H1 (cell line): ENCODE measurements around the gene ZNF593. TPM values are rescaled to one million over a fixed set of nuclear protein-coding genes. Genes with fewer than 3 reads are reported as not detected.

ENCODE experiments used
- CTCF ChIA-PET: fragments of 300-600 bp; sonication (Branson Sonifier 250); formaldehyde crosslinking; loops from one replicate; lab custom pipeline; 2021; ENCODE audit not compliant: partially characterized antibody; lab: Charles Lee
- POLR2A ChIA-PET: fragments of 300-600 bp; sonication (Branson Sonifier 250); formaldehyde crosslinking; loops from one replicate; lab custom pipeline; 2021; ENCODE audit warnings: inconsistent platforms; ENCODE audit not compliant: partially characterized antibody; lab: Charles Lee
- DNase-seq, 2 experiments: peaks; one replicate each; pipeline versions ENCODE4 v3.0.0 to v3.0.0-alpha.2; 2010 to 2022; ENCODE audit warnings: low spot score in 2 of 2, low read depth in 1 of 2, mixed read lengths in 1 of 2
- FAIRE-seq: peaks from 2 replicates; lab custom pipeline; 2011; peaks lifted over from hg19 to GRCh38; lab: Jason Lieb, UNC
- H2AFZ ChIP-seq: 2 replicates; pipeline ENCODE4 v1.8.1; 2012; ENCODE audit warnings: low read length, inconsistent platforms
- H2AK5ac ChIP-seq: 2 replicates; pipeline ENCODE4 v1.6.1; 2013; ENCODE audit warnings: low read depth, low read length
- H2BK120ac ChIP-seq: replicated peaks from 2 replicates; pipeline ENCODE3; 2013; ENCODE audit warnings: low read depth, low read length, inconsistent platforms
- H2BK12ac ChIP-seq: 2 replicates; pipeline ENCODE4 v1.6.1; 2013; ENCODE audit warnings: low read depth, low read length
- H2BK15ac ChIP-seq: 2 replicates; pipeline ENCODE4 v1.6.1; 2013; ENCODE audit warnings: low read length
- H2BK20ac ChIP-seq: 2 replicates; pipeline ENCODE4 v1.6.1; 2013; ENCODE audit warnings: low read length
- H2BK5ac ChIP-seq: 2 replicates; pipeline ENCODE4 v1.6.1; 2013; ENCODE audit warnings: low read depth, low read length
- H3K14ac ChIP-seq: 2 replicates; pipeline ENCODE4 v1.6.1; 2013; ENCODE audit warnings: inconsistent platforms; ENCODE audit not compliant: insufficient read length
- H3K18ac ChIP-seq: 2 replicates; pipeline ENCODE4 v1.6.1; 2013; ENCODE audit warnings: low read length; ENCODE audit errors: extremely low read depth
- H3K23ac ChIP-seq: 2 replicates; pipeline ENCODE4 v1.6.1; 2013; ENCODE audit warnings: inconsistent platforms; ENCODE audit not compliant: insufficient read length
- H3K23me2 ChIP-seq: 2 replicates; pipeline ENCODE4 v1.6.1; 2013; ENCODE audit warnings: low read depth, low read length
- H3K27ac ChIP-seq: 2 replicates; pipeline ENCODE4 v1.6.1; 2011; ENCODE audit warnings: low read depth, low read length, inconsistent platforms
- H3K27me3 ChIP-seq, 4 experiments: replicated peaks in 1 of 4; 1 replicate in 1 of 4; 2 replicates in 3 of 4; pipeline versions ENCODE4 v1.6.1 to v1.8.1; 2011 to 2013; ENCODE audit warnings: low read length in 3 of 4, mild to moderate bottlenecking in 3 of 4, inconsistent platforms in 2 of 4, mixed read lengths in 2 of 4, moderate library complexity in 1 of 4; ENCODE audit not compliant: control insufficient read depth in 3 of 4, insufficient read depth in 3 of 4; ENCODE audit errors: extremely low read depth in 1 of 4
- H3K36me3 ChIP-seq, 4 experiments: 2 replicates each; pipeline versions ENCODE4 v1.6.1 to v1.8.1; 2011 to 2013; ENCODE audit warnings: mild to moderate bottlenecking in 4 of 4, low read length in 3 of 4, moderate library complexity in 2 of 4, control low read depth in 1 of 4, inconsistent platforms in 1 of 4; ENCODE audit not compliant: insufficient read depth in 4 of 4, control insufficient read depth in 2 of 4
- H3K4ac ChIP-seq: replicated peaks from 2 replicates; pipeline ENCODE3; 2013; ENCODE audit warnings: low read length, low read depth, mixed read lengths, inconsistent platforms; ENCODE audit not compliant: insufficient read length
- H3K4me1 ChIP-seq, 4 experiments: replicated peaks in 1 of 4; 1 replicate in 1 of 4; 2 replicates in 3 of 4; pipeline versions ENCODE4 v1.6.1 to v1.8.1; 2011 to 2013; ENCODE audit warnings: low read length in 3 of 4, inconsistent platforms in 2 of 4, mixed read lengths in 1 of 4; ENCODE audit not compliant: insufficient read depth in 4 of 4, control insufficient read depth in 3 of 4
- H3K4me2 ChIP-seq, 2 experiments: 2 replicates each; pipeline versions ENCODE4 v1.6.1 to v1.8.1; 2011 to 2013; ENCODE audit warnings: low read depth in 2 of 2, low read length in 2 of 2, control low read depth in 1 of 2, inconsistent platforms in 1 of 2, mild to moderate bottlenecking in 1 of 2; ENCODE audit not compliant: insufficient read depth in 1 of 2
- H3K4me3 ChIP-seq, 4 experiments: fragments of 200-600, 300-600 bp in 1 of 4; sonication (generic), shearing (Covaris generic), sonication (Bioruptor Twin) in 1 of 4; 2 replicates each; pipeline versions ENCODE4 v1.5.1 to v1.8.1; 2011 to 2016; ENCODE audit warnings: low read length in 4 of 4, low read depth in 3 of 4, control low read depth in 2 of 4, inconsistent platforms in 2 of 4, mild to moderate bottlenecking in 2 of 4, mixed read lengths in 1 of 4, moderate library complexity in 1 of 4; ENCODE audit not compliant: insufficient read depth in 2 of 4; ENCODE audit errors: extremely low read depth in 1 of 4
- H3K56ac ChIP-seq: replicated peaks from 2 replicates; pipeline ENCODE3; 2013; ENCODE audit warnings: low read depth, mild to moderate bottlenecking, mixed read lengths, low read length, inconsistent platforms; ENCODE audit not compliant: insufficient read length
- H3K79me1 ChIP-seq: 2 replicates; pipeline ENCODE4 v1.6.1; 2013; ENCODE audit warnings: low read depth, low read length, control low read depth
- H3K79me2 ChIP-seq, 2 experiments: 2 replicates each; pipeline versions ENCODE4 v1.6.1 to v1.8.1; 2012 to 2013; ENCODE audit warnings: low read length in 2 of 2, mild to moderate bottlenecking in 2 of 2, inconsistent platforms in 1 of 2; ENCODE audit not compliant: insufficient read depth in 2 of 2, control insufficient read depth in 1 of 2
- H3K9ac ChIP-seq, 4 experiments: replicated peaks in 1 of 4; 1 replicate in 1 of 4; 2 replicates in 3 of 4; pipeline versions ENCODE4 v1.6.1 to v1.8.1; 2011 to 2013; ENCODE audit warnings: low read depth in 3 of 4, low read length in 3 of 4, control low read depth in 2 of 4, mild to moderate bottlenecking in 2 of 4, moderate library complexity in 2 of 4, inconsistent platforms in 1 of 4; ENCODE audit errors: extremely low read depth in 1 of 4
- H3K9me3 ChIP-seq, 2 experiments: 2 replicates each; pipeline versions ENCODE4 v1.6.1 to v1.8.1; 2012 to 2013; ENCODE audit warnings: mild to moderate bottlenecking in 2 of 2, moderate library complexity in 2 of 2, control low read depth in 1 of 2, inconsistent platforms in 1 of 2, low read depth in 1 of 2, low read length in 1 of 2, mixed read lengths in 1 of 2; ENCODE audit not compliant: insufficient read depth in 2 of 2
- H4K20me1 ChIP-seq, 2 experiments: replicated peaks in 1 of 2; 2 replicates each; pipeline versions ENCODE3 to v1.8.1; 2011 to 2013; ENCODE audit warnings: inconsistent platforms in 2 of 2, low read length in 2 of 2, mild to moderate bottlenecking in 1 of 2; ENCODE audit not compliant: insufficient read depth in 2 of 2, control insufficient read depth in 1 of 2
- H4K5ac ChIP-seq: 2 replicates; pipeline ENCODE4 v1.6.1; 2013; ENCODE audit warnings: low read length, low read depth, mixed read lengths, inconsistent platforms; ENCODE audit not compliant: insufficient read length
- H4K8ac ChIP-seq: 2 replicates; pipeline ENCODE4 v1.8.0; 2013; ENCODE audit warnings: mild to moderate bottlenecking, moderate library complexity, low read length, inconsistent platforms; ENCODE audit not compliant: insufficient read depth; ENCODE audit errors: extremely low read depth
- H4K91ac ChIP-seq: replicated peaks from 2 replicates; pipeline ENCODE3; 2013; ENCODE audit warnings: low read length, mixed read lengths, inconsistent platforms; ENCODE audit not compliant: insufficient read length
- ASH2L ChIP-seq: fragments of 200-600, 300-600 bp; sonication (generic); IDR thresholded peaks from one replicate; pipeline ENCODE4 v1.7.1; 2017; ENCODE audit warnings: low read length
- BACH1 ChIP-seq: IDR thresholded peaks from 2 replicates; pipeline ENCODE4 v1.6.1; 2012; ENCODE audit warnings: low read length, improper control_type of control experiment
- BCL11A ChIP-seq, 2 experiments: IDR thresholded peaks; one replicate each; pipeline ENCODE4 v1.6.1; 2011; ENCODE audit warnings: low read depth in 2 of 2, low read length in 2 of 2, mild to moderate bottlenecking in 2 of 2
- FOSL1 ChIP-seq: IDR thresholded peaks from 2 replicates; pipeline ENCODE4 v1.6.1; 2011; ENCODE audit warnings: mild to moderate bottlenecking, low read depth, low read length, moderate library complexity; ENCODE audit not compliant: insufficient read depth
- JUN ChIP-seq: IDR thresholded peaks from 2 replicates; pipeline ENCODE4 v1.6.1; 2011; ENCODE audit warnings: low read depth, mild to moderate bottlenecking, improper control_type of control experiment, low read length
- KDM4A ChIP-seq: IDR thresholded peaks from one replicate; pipeline ENCODE4 v1.7.1; 2012; ENCODE audit warnings: low read depth, mild to moderate bottlenecking, moderate library complexity, low read length, inconsistent platforms; ENCODE audit not compliant: severe bottlenecking
- PHF8 ChIP-seq: fragments of 200-600 bp; sonication (generic); conservative IDR thresholded peaks from 2 replicates; pipeline ENCODE4 v1.7.1; 2012; ENCODE audit warnings: low read depth, mild to moderate bottlenecking, inconsistent platforms, low read length, moderate library complexity
- SIRT6 ChIP-seq: IDR thresholded peaks from one replicate; pipeline ENCODE4 v1.7.1; 2012; ENCODE audit warnings: low read length, inconsistent platforms
- SP1 ChIP-seq: IDR thresholded peaks from 2 replicates; pipeline ENCODE4 v1.6.1; 2011; ENCODE audit warnings: low read depth, low read length
- SUZ12 ChIP-seq: fragments of 200-600 bp; sonication (generic); IDR thresholded peaks from 2 replicates; pipeline ENCODE4 v1.6.1; 2012; ENCODE audit warnings: mild to moderate bottlenecking, inconsistent platforms, low read length, moderate library complexity, mixed read lengths
- ZNF274 ChIP-seq: IDR thresholded peaks from 2 replicates; pipeline ENCODE4 v1.7.0; 2012; ENCODE audit warnings: low read length, borderline replicate concordance; ENCODE audit errors: extremely low read depth
- WGBS, 2 experiments: shearing (Covaris generic) in 1 of 2; methylation state at CpG; one replicate each; pipeline versions ENCODE4 v1.1.6 to v1.1.7; 2013 to 2015; ENCODE audit warnings: low lambda C conversion rate in 2 of 2, mixed read lengths in 2 of 2, inconsistent platforms in 1 of 2, low coverage in 1 of 2, missing lambda C conversion rate in 1 of 2; ENCODE audit not compliant: insufficient replicate concordance in 2 of 2, insufficient coverage in 1 of 2, insufficient read length in 1 of 2; ENCODE audit errors: extremely low coverage in 1 of 2, missing lambda C conversion rate in 1 of 2; 5-methylcytosine and 5-hydroxymethylcytosine counted together
- polyA plus RNA-seq, 7 experiments: library from polyadenylated mRNA; depleted of rRNA in 3 of 7; stranded (reverse) in 5 of 7; unstranded in 2 of 7; fragments of >200 nt in 5 of 7; fragments of 200-250 nt in 2 of 7; gene quantifications; 1 replicate in 5 of 7; 2 replicates in 1 of 7; 4 replicates in 1 of 7; pipeline versions ENCODE4 v1.2.1 to v1.2.3, GENCODE V29; 2011 to 2013; ENCODE audit warnings: missing spikeins in 2 of 7, mixed read lengths in 2 of 7
- total RNA-seq: library from RNA; stranded (reverse); fragmentation: NEBNext Ultra II Directional; extraction: Animal tissue kit (Norgen Biotek cat#: 25700); gene quantifications from 2 replicates; pipeline ENCODE4 v1.2.1, GENCODE V29; 2021
- TF ChIP-seq, protein P1 (sequence below): IDR thresholded peaks from 2 replicates; pipeline ENCODE4 v1.6.1; 2012; ENCODE audit warnings: inconsistent platforms

ZNF593 gene
- total and polyA plus RNA-seq, 2 of the 8 experiments (the other 6 are each of a cell fraction or from before 2014, with no cell fraction given), result 38.2 to 68.0 TPM

DNA sequence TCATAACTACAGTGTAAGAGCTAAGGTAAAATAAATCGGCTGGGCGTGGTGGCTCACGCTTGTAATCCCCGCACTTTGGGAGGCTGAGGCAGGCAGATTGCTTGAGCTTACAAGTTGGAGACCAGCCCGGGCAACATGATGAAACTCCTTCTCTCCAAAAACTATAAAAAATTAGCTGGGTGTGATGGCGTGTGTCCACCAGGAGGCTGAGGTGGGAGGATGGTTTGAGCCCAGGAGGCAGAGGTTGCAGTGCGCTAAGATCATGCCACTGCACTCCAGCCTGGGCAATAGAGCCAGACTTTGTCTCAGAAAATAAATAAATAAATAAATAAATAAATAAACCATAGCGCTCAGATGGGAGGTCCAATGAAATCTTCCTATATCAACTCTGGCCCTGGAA is 27.5 kb upstream of the ZNF593 start:
- 94% methylated on average over 8 of the region's 8 CpGs; no CpG with 5 or more reads in 1 of the 2 experiments for WGBS, 2 experiments
- TF ChIP-seq, protein P1, sequence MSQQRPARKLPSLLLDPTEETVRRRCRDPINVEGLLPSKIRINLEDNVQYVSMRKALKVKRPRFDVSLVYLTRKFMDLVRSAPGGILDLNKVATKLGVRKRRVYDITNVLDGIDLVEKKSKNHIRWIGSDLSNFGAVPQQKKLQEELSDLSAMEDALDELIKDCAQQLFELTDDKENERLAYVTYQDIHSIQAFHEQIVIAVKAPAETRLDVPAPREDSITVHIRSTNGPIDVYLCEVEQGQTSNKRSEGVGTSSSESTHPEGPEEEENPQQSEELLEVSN, result no peak
- TF ChIP-seq PHF8 (no peak), FOSL1 (no peak), SIRT6 (no peak), SP1 (no peak), BCL11A (IDR thresholded peaks at IDR 0.05; ENCODE audit: low read depth in 2 of 2, low read length in 2 of 2) (no peak), ZNF274 (no peak), BACH1 (no peak), KDM4A (no peak), JUN (no peak), ASH2L (no peak), SUZ12 (no peak)
- Histone ChIP-seq H3K4me1 (no peaks in the 10 kb centered on the region), H3K36me3 (no peaks in the 10 kb centered on the region), H3K23me2 (no peaks in the 10 kb centered on the region), H3K4me2 (no peak overlapping the region), H2BK15ac (no peak overlapping the region), H4K8ac (no peak overlapping the region), H3K79me2 (no peaks in the 10 kb centered on the region), H3K4ac (no peak overlapping the region), H3K9me3 (no peaks in the 10 kb centered on the region), H3K23ac (no peak overlapping the region), H4K5ac (no peak overlapping the region), H3K79me1 (no peaks in the 10 kb centered on the region), H2BK120ac (no peak overlapping the region), H3K14ac (no peak overlapping the region), H2BK5ac (no peak overlapping the region), H2BK12ac (no peak overlapping the region), H2AK5ac (no peak overlapping the region), H3K4me3 (no peak overlapping the region), H3K27ac (no peak overlapping the region), H4K20me1 (no peaks in the 10 kb centered on the region), H2AFZ (no peak overlapping the region), H3K18ac (no peak overlapping the region), H3K27me3 (peaks cover 0 to 7% (median 3%) of the 10 kb centered on the region in 4 experiments; a peak in 3 of 7 replicates), H2BK20ac (no peak overlapping the region), H3K56ac (no peak overlapping the region), H4K91ac (no peak overlapping the region), H3K9ac (no peak overlapping the region)
- DNase-seq (peak in 1 of 2 experiments; percentile 35), FAIRE-seq (no peak)
- ChIA-PET CTCF (interaction anchor here (0.6 to 11.2 kb wide), 15 partner anchors 10 to 1187 kb away, joined by 3 to 154 read pairs (median 5); partner anchors contain the start of gene SLC30A2), POLR2A (no interaction called here)
